Mucosa of descending colon (tissue), 3 donors: ENCODE data around the gene MEOX2. TPM values are rescaled to one million over a fixed set of nuclear protein-coding genes. Genes with fewer than 3 reads are reported as not detected.

Source experiments
- ATAC-seq: fragments of 200-7000 bp; cut with Tn5 transposase; one replicate; pipeline ENCODE4 v1.9.1; 2020; ENCODE audit warnings: mild to moderate bottlenecking, moderate library complexity
- DNase-seq, 3 donors: peaks; one replicate each; pipeline ENCODE4 v3.0.0-alpha.2; 2020
- H3K36me3 ChIP-seq: fragments of 200-600 bp; one replicate; pipeline ENCODE4 v1.8.0; 2021; ENCODE audit warnings: low read depth, mild to moderate bottlenecking
- H3K4me1 ChIP-seq: fragments of 200-600 bp; one replicate; pipeline ENCODE4 v1.8.0; 2021; ENCODE audit warnings: low read depth, mild to moderate bottlenecking
- H3K4me3 ChIP-seq: fragments of 200-600 bp; one replicate; pipeline ENCODE4 v1.8.0; 2021; ENCODE audit warnings: mild to moderate bottlenecking
- H3K9me3 ChIP-seq: fragments of 200-600 bp; one replicate; pipeline ENCODE4 v1.8.0; 2021; ENCODE audit warnings: mild to moderate bottlenecking
- intact Hi-C, 2 donors: fragments of 100-400 bp; cut with DNase I in 1 of 2; cut with micrococcal nuclease in 1 of 2; formaldehyde crosslinking; loops; one replicate each; pipeline versions ENCODE4 v1.11.0 to v1.11.1; 2022; cut with DNase I, micrococcal nuclease
- total RNA-seq, 3 donors: library from RNA; stranded (reverse); fragmentation: NEBNext Ultra II Directional in 2 of 3; extraction: Animal tissue kit (Norgen Biotek cat#: 25700) in 2 of 3; gene quantifications; one replicate each; pipeline versions ENCODE4 v1.2.1 to v1.2.4, GENCODE V29; 2021 to 2023
- TF ChIP-seq, protein P1 (sequence below): fragments of 200-600 bp; IDR thresholded peaks from one replicate; pipeline ENCODE4 v1.8.0; 2022; ENCODE audit warnings: antibody characterized with exemption, mild to moderate bottlenecking
- donor health status: DM: no; HTN: no; CAD: no; lungs with moderate emphysema.
- donor health status: DM: no; HTN: no; CAD: no.
- donor health status: DM: no; HTN: yes; CAD: no.

MEOX2 gene
- total RNA-seq, 3 donors from 2014 or later: 0.52 to 3.8 (median 1.3) TPM

DNA sequence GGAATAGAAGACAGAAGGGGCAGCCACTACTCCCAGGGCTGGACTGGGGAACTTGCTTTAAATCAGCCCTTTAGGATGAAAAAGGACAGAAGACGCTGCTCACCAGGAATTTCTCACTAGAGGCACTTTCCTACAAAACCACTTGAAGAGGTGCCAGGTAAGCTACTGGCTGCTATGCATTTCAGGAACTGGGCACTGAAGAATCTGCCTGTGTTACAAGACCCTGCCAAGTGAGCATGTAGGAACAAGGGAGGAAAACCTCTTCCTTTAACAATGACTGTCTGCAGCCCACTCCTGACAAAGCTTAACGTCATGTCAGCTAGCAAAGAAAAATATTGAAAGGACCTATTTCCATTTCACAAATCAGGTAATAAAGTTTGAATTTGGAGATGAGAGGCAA lies 118.8 kb downstream of the MEOX2 start:
- intact Hi-C loops: no loop called here
- H3K36me3 ChIP-seq: no peaks in the 10 kb centered on the region
- no peak overlapping the region for H3K4me3 ChIP-seq
- TF ChIP-seq, protein P1, sequence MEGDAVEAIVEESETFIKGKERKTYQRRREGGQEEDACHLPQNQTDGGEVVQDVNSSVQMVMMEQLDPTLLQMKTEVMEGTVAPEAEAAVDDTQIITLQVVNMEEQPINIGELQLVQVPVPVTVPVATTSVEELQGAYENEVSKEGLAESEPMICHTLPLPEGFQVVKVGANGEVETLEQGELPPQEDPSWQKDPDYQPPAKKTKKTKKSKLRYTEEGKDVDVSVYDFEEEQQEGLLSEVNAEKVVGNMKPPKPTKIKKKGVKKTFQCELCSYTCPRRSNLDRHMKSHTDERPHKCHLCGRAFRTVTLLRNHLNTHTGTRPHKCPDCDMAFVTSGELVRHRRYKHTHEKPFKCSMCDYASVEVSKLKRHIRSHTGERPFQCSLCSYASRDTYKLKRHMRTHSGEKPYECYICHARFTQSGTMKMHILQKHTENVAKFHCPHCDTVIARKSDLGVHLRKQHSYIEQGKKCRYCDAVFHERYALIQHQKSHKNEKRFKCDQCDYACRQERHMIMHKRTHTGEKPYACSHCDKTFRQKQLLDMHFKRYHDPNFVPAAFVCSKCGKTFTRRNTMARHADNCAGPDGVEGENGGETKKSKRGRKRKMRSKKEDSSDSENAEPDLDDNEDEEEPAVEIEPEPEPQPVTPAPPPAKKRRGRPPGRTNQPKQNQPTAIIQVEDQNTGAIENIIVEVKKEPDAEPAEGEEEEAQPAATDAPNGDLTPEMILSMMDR: no peak
- ATAC-seq: no peak
- H3K9me3 ChIP-seq: no peaks in the 10 kb centered on the region
- H3K4me1 ChIP-seq: no peaks in the 10 kb centered on the region
- DNase-seq: no peak

DNA sequence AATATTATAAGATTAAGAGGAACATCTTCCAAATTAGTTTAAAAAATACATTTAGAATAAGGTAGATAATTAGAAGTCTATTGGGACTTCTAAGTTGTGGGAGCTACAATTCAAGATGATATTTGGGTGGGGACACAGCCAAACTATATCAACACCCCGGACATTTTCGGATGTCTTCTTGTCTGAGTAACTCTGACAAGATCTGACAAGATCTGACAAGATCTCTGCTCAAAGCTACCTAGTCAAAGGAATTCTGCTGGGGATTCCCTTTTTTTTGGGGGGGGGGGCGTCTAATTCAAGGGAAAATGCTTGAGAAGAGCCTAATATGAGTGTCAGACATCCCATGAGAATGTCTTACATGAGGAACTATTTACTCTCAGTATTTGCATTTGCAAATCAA lies 119.4 kb downstream of the MEOX2 start:
- intact Hi-C loops: no loop called here
- TF ChIP-seq, protein P1: no peak
- ATAC-seq: no peak

DNA sequence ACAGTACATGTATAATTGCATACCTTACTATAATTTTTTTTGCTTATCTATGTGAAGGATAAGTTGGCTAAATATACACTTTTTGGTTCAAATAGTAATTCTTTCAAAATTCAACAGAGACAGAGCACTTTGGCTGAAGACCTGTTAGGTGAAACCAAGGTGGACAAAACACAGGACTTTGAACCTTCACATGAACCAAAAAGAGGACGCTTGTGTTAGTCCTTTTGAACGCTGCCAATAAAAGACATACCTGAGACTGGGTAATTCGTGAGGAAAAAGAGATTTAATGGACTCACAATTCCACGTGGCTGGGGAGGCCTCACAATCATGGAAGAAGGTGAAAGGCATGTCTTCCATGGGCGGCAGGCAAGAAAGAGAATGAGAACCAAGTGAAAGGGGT lies 120.0 kb downstream of the MEOX2 start:
- DNase-seq (no peak), ATAC-seq (no peak)
- intact Hi-C loops: no loop called here
- Histone ChIP-seq H3K36me3 (no peaks in the 10 kb centered on the region), H3K9me3 (no peaks in the 10 kb centered on the region), H3K4me3 (no peak overlapping the region), H3K4me1 (no peaks in the 10 kb centered on the region)
- TF ChIP-seq, protein P1: no peak

More for the DNA sequence above, 119.4 kb downstream of the MEOX2 start:
- DNase-seq: no peak
- no peaks in the 10 kb centered on the region for H3K36me3 ChIP-seq
- no peaks in the 10 kb centered on the region for H3K9me3 ChIP-seq
- H3K4me3 ChIP-seq: no peak overlapping the region
- H3K4me1 ChIP-seq: no peaks in the 10 kb centered on the region

DNA sequence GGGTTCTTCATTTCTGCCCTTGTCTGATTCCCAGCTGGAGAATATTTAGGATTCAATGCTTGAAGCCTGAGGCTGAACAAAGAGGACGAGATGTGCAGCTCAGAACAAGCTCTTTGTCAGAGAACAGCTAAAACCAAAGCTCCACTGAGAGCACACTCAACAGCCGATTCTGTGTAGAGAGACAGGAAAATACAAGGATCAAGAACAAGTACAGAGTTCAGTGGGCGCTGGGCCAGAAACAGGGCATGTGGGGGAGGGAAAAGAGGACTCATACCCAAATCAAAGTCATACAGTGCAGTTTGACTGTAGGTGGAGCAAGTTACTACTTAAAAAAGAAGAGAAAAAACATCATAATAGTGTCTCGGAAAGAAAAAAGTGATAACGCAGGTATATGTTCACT lies 124.6 kb downstream of the MEOX2 start, which contains the start of gene AGMO:
Gene AGMO, minus strand, starts transcription at position 181 of the 400 bp plus-strand sequence.
- peak; percentile 95 for ATAC-seq
- TF ChIP-seq, protein P1: no peak
- intact Hi-C loops: no loop called here
- H3K9me3 ChIP-seq: no peaks in the 10 kb centered on the region
- DNase-seq: peak; percentile 75 to 90 (median 88)
- no peaks in the 10 kb centered on the region for H3K36me3 ChIP-seq
- H3K4me1 ChIP-seq: no peaks in the 10 kb centered on the region
- H3K4me3 ChIP-seq: no peak within 1 kb of the TSS

Other genes starting within 250 kb of the MEOX2 start
- gene AGMO, start 124.7 kb downstream of the MEOX2 start, total RNA-seq: 1 to 10 TPM in 2 of 3 donors, under 1 TPM in 1; 0.89 to 3.0 (median 1.3) TPM